IMR-90 (cell line): ENCODE results near the gene FBXO41. TPM values are rescaled to one million over a fixed set of nuclear protein-coding genes. Genes with fewer than 3 reads are reported as not detected.

Source experiments
- ATAC-seq: fragments of 200-7000 bp; cut with Tn5 transposase; 2 replicates; pipeline ENCODE4 v1.9.1; 2020; ENCODE audit warnings: low read depth, mild to moderate bottlenecking, moderate library complexity
- BruUV-seq: library from RNA; stranded (reverse); fragments of 400-500 nt; replicated peaks from 2 replicates; lab custom pipeline; 2021; lab: Mats Ljungman, UMichigan
- CTCF ChIA-PET: fragments of 300-600 bp; formaldehyde crosslinking; extraction: SDS; loops from one replicate; lab custom pipeline; 2021; ENCODE audit warnings: antibody characterized with exemption; lab: Yijun Ruan, JAX
- POLR2A ChIA-PET: fragments of 300-600 bp; sonication (Branson Sonifier 250); formaldehyde crosslinking; loops from one replicate; lab custom pipeline; 2022; ENCODE audit warnings: antibody characterized with exemption; ENCODE audit not compliant: unreplicated experiment; lab: Charles Lee
- DNase-seq: peaks from one replicate; pipeline ENCODE4 v3.0.0; 2013
- H2AFZ ChIP-seq: replicated peaks from 2 replicates; pipeline ENCODE3; 2013; ENCODE audit warnings: low read length, mild to moderate bottlenecking; ENCODE audit not compliant: poor library complexity
- H2AK5ac ChIP-seq: 2 replicates; pipeline ENCODE4 v1.6.1; 2013; ENCODE audit warnings: low read depth, low read length, inconsistent platforms
- H2AK9ac ChIP-seq: replicated peaks from 2 replicates; pipeline ENCODE3; 2013; ENCODE audit warnings: mild to moderate bottlenecking, low read depth, low read length, moderate library complexity; ENCODE audit not compliant: poor library complexity
- H2BK120ac ChIP-seq: 2 replicates; pipeline ENCODE4 v1.6.1; 2013; ENCODE audit warnings: low read depth, low read length, inconsistent platforms
- H2BK15ac ChIP-seq: 3 replicates; pipeline ENCODE4 v1.6.1; 2013; ENCODE audit warnings: low read depth, low read length, inconsistent platforms
- H2BK20ac ChIP-seq: 2 replicates; pipeline ENCODE4 v1.6.1; 2013; ENCODE audit warnings: low read depth, mild to moderate bottlenecking, inconsistent platforms, low read length, moderate library complexity
- H2BK5ac ChIP-seq: 2 replicates; pipeline ENCODE4 v1.6.1; 2013; ENCODE audit warnings: mild to moderate bottlenecking, low read depth, low read length, inconsistent platforms; ENCODE audit not compliant: poor library complexity, severe bottlenecking
- H3K14ac ChIP-seq: replicated peaks from 2 replicates; pipeline ENCODE4 v1.6.1; 2013; ENCODE audit warnings: low read depth, low read length, inconsistent platforms
- H3K18ac ChIP-seq: 2 replicates; pipeline ENCODE4 v1.6.1; 2013; ENCODE audit warnings: low read depth, low read length, control low read depth
- H3K23ac ChIP-seq: 2 replicates; pipeline ENCODE4 v1.6.1; 2013; ENCODE audit warnings: low read depth, low read length, inconsistent platforms
- H3K27ac ChIP-seq: 2 replicates; pipeline ENCODE4 v1.5.1; 2013; ENCODE audit warnings: mild to moderate bottlenecking, control low read depth, low read length; ENCODE audit not compliant: insufficient read depth
- H3K27me3 ChIP-seq: 2 replicates; pipeline ENCODE4 v1.6.1; 2013; ENCODE audit warnings: low read length; ENCODE audit not compliant: control insufficient read depth, insufficient read depth
- H3K36me3 ChIP-seq: 2 replicates; pipeline ENCODE4 v1.6.1; 2013; ENCODE audit warnings: low read length, mixed read lengths; ENCODE audit not compliant: control insufficient read depth, insufficient read depth
- H3K4ac ChIP-seq: 2 replicates; pipeline ENCODE4 v1.6.1; 2013; ENCODE audit warnings: low read depth, low read length, inconsistent platforms
- H3K4me1 ChIP-seq: 2 replicates; pipeline ENCODE4 v1.6.1; 2013; ENCODE audit warnings: low read length, mixed read lengths; ENCODE audit not compliant: control insufficient read depth, insufficient read depth
- H3K4me2 ChIP-seq: 2 replicates; pipeline ENCODE4 v1.6.1; 2013; ENCODE audit warnings: low read depth, mild to moderate bottlenecking, control low read depth, low read length, moderate library complexity
- H3K4me3 ChIP-seq: 2 replicates; pipeline ENCODE4 v1.5.1; 2013; ENCODE audit warnings: low read depth, mild to moderate bottlenecking, control low read depth, low read length, moderate library complexity; ENCODE audit not compliant: insufficient read depth
- H3K56ac ChIP-seq: 2 replicates; pipeline ENCODE4 v1.6.1; 2013; ENCODE audit warnings: low read length, inconsistent platforms; ENCODE audit not compliant: insufficient read depth; ENCODE audit errors: extremely low read depth
- H3K79me1 ChIP-seq, 2 experiments: 2 replicates each; pipeline ENCODE4 v1.6.1; 2013; ENCODE audit warnings: low read length in 2 of 2, inconsistent platforms in 1 of 2, low read depth in 1 of 2
- H3K9ac ChIP-seq: 2 replicates; pipeline ENCODE4 v1.6.1; 2013; ENCODE audit warnings: low read depth, low read length, control low read depth
- H3K9me1 ChIP-seq: 2 replicates; pipeline ENCODE4 v1.6.1; 2013; ENCODE audit warnings: low read length, inconsistent platforms; ENCODE audit not compliant: insufficient read depth
- H3K9me3 ChIP-seq: 2 replicates; pipeline ENCODE4 v1.6.1; 2013; ENCODE audit warnings: low read length; ENCODE audit not compliant: control insufficient read depth, insufficient read depth
- H4K20me1 ChIP-seq: 2 replicates; pipeline ENCODE4 v1.6.1; 2013; ENCODE audit warnings: low read length, inconsistent platforms; ENCODE audit not compliant: insufficient read depth
- H4K5ac ChIP-seq: 2 replicates; pipeline ENCODE4 v1.6.1; 2013; ENCODE audit warnings: mild to moderate bottlenecking, low read depth, low read length, control low read depth
- H4K8ac ChIP-seq, 2 experiments: 2 replicates each; pipeline ENCODE4 v1.6.1; 2013; ENCODE audit warnings: low read depth in 2 of 2, low read length in 2 of 2, control low read depth in 1 of 2, inconsistent platforms in 1 of 2
- H4K91ac ChIP-seq: 2 replicates; pipeline ENCODE4 v1.6.1; 2013; ENCODE audit warnings: low read depth, low read length, inconsistent platforms; ENCODE audit not compliant: insufficient read depth
- BHLHE40 ChIP-seq: fragments of 150-350 bp; IDR thresholded peaks from 2 replicates; pipeline ENCODE4 v1.6.1; 2016; ENCODE audit warnings: mild to moderate bottlenecking, low read depth, low read length
- CEBPB ChIP-seq: IDR thresholded peaks from 2 replicates; pipeline ENCODE4 v1.6.1; 2012; ENCODE audit warnings: low read depth, low read length, improper control_type of control experiment
- CHD1 ChIP-seq: IDR thresholded peaks from 2 replicates; pipeline ENCODE4 v1.6.1; 2012; ENCODE audit warnings: low read depth, low read length, improper control_type of control experiment
- FOS ChIP-seq: fragments of 150-350 bp; IDR thresholded peaks from 2 replicates; pipeline ENCODE4 v1.6.1; 2016; ENCODE audit warnings: low read depth, low read length
- MAFK ChIP-seq: IDR thresholded peaks from 2 replicates; pipeline ENCODE4 v1.6.1; 2012; ENCODE audit warnings: low read depth, low read length, improper control_type of control experiment
- MAZ ChIP-seq: IDR thresholded peaks from 2 replicates; pipeline ENCODE4 v1.6.1; 2012; ENCODE audit warnings: low read depth, mild to moderate bottlenecking, low read length, improper control_type of control experiment, moderate library complexity, borderline replicate concordance
- MXI1 ChIP-seq: IDR thresholded peaks from 2 replicates; pipeline ENCODE4 v1.6.1; 2012; ENCODE audit warnings: low read depth, mild to moderate bottlenecking, low read length, moderate library complexity, borderline replicate concordance
- NFE2L2 ChIP-seq: fragments of 150-350 bp; IDR thresholded peaks from 2 replicates; pipeline ENCODE4 v1.6.1; 2016; ENCODE audit warnings: low read depth, mild to moderate bottlenecking, low read length
- POLR2A ChIP-seq: IDR thresholded peaks from 2 replicates; pipeline ENCODE4 v1.6.1; 2012; ENCODE audit warnings: mild to moderate bottlenecking, low read depth, low read length
- RAD21 ChIP-seq: IDR thresholded peaks from 2 replicates; pipeline ENCODE4 v1.6.1; 2012; ENCODE audit warnings: low read length, improper control_type of control experiment
- RCOR1 ChIP-seq: IDR thresholded peaks from 2 replicates; pipeline ENCODE4 v1.6.1; 2012; ENCODE audit warnings: mild to moderate bottlenecking, low read length, improper control_type of control experiment; ENCODE audit not compliant: insufficient replicate concordance
- RFX5 ChIP-seq: IDR thresholded peaks from 2 replicates; pipeline ENCODE4 v1.8.0; 2012; ENCODE audit warnings: low read depth, mild to moderate bottlenecking, low read length, moderate library complexity
- SMC3 ChIP-seq: fragments of 150-350 bp; IDR thresholded peaks from 2 replicates; pipeline ENCODE4 v1.6.1; 2016; ENCODE audit warnings: low read depth, mild to moderate bottlenecking, antibody characterized with exemption, low read length, moderate library complexity
- WGBS, 2 experiments: methylation state at CpG; one replicate each; pipeline versions ENCODE4 v1.1.5 to v1.1.7; 2013; ENCODE audit warnings: missing lambda C conversion rate in 2 of 2; ENCODE audit not compliant: insufficient read length in 1 of 2; ENCODE audit errors: extremely low coverage in 2 of 2; 5-methylcytosine and 5-hydroxymethylcytosine counted together
- dilution Hi-C: fragments of 300-500 bp; cut with HindIII; formaldehyde crosslinking; loops from one replicate; pipeline ENCODE4 v1.14.3; 2018; ENCODE audit warnings: low sequenced_read_pairs; ENCODE audit not compliant: unreplicated experiment
- in situ Hi-C: fragments of 300-500 bp; cut with MboI; formaldehyde crosslinking; loops from 3 replicates; pipeline ENCODE4 v1.14.3; 2019; ENCODE audit warnings: low sequenced_read_pairs, inconsistent platforms, mixed read lengths
- intact Hi-C: fragments of 100-400 bp; cut with micrococcal nuclease; formaldehyde crosslinking; loops from 2 replicates; pipeline ENCODE4 v1.10.0; 2022
- polyA plus RNA-seq, 3 experiments: library from polyadenylated mRNA; depleted of rRNA; stranded (reverse); fragments of >200 nt; gene quantifications; 2 replicates each; pipeline ENCODE4 v1.2.3, GENCODE V29; 2012; ENCODE audit warnings: low replicate concordance in 1 of 3
- total RNA-seq: library from RNA; depleted of rRNA; stranded (reverse); fragments of >200 nt; gene quantifications from 2 replicates; pipeline ENCODE4 v1.2.3, GENCODE V29; 2012
- TF ChIP-seq, protein P1 (sequence below): fragments of 150-350 bp; IDR thresholded peaks from 2 replicates; pipeline ENCODE4 v1.6.1; 2017; ENCODE audit warnings: mild to moderate bottlenecking, antibody characterized with exemption, low read length, low read depth
- TF ChIP-seq, protein P2 (sequence below): conservative IDR thresholded peaks from 2 replicates; pipeline ENCODE4 v1.5.1; 2012; ENCODE audit warnings: mild to moderate bottlenecking, low read depth, low read length, improper control_type of control experiment

FBXO41 gene
- total and polyA plus RNA-seq, 2 of the 4 experiments (the other 2 are of a cell fraction): 0.54 to 3.7 TPM

DNA sequence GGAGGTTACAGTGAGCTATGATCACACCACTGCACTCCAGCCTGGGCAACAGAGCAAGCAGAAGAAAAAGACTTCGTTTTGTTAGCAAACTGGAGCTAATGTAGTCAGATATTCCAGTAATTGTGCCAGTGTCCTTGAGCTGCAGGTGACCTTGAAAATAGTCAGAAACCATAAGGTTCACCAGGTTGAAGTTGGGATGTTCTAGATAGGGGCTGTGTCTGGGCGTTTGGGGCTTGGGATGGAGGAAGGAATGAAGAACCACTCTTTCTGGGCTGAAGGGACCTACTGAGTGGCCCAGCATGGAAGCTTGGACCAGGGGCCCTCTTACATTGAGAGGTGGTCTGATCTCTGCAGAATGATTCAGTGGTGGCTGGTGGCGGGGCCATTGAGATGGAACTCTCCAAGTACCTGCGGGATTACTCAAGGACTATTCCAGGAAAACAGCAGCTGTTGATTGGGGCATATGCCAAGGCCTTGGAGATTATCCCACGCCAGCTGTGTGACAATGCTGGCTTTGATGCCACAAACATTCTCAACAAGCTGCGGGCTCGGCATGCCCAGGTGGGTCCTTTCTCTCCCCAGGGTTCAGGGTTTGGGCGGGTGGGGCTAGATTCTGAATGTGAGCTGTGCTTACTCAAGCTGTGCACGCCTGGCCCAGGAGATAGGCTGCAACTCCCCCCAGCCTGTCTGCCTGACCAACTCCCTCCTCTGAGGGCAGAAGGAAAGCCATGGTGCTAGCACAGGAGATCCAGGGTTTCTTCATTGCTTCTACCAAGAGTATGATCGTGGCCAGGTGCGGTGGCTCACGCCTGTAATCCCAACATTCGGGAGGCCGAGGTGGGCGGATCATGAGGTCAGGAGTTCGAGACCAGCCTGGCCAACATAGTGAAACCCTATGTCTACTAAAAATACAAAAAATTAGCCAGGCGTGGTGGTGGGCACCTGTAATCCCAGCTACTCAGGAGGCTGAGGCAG is 33.1 kb downstream of the FBXO41 start:
- peaks cover 8% of the 10 kb centered on the region; the same call in 1 of the 2 replicates for H4K20me1 ChIP-seq

More for the DNA sequence above, 33.1 kb downstream of the FBXO41 start:
- Histone ChIP-seq H3K4me3 (no peak overlapping the region), H3K9me3 (no peaks in the 10 kb centered on the region), H2AK9ac (no peak overlapping the region), H2BK20ac (no peak overlapping the region), H2BK15ac (no peak overlapping the region), H3K27ac (no peak overlapping the region), H3K4me2 (no peak overlapping the region), H3K18ac (no peak overlapping the region), H3K36me3 (peaks cover 65% of the 10 kb centered on the region), H2BK120ac (no peak overlapping the region), H3K9ac (no peak overlapping the region), H4K5ac (no peak overlapping the region), H4K8ac (no peak overlapping the region), H4K91ac (no peak overlapping the region), H2AFZ (no peak overlapping the region), H3K79me1 (peaks cover 8 to 26% of the 10 kb centered on the region in 2 experiments; a peak in 3 of 4 replicates), H3K4ac (no peak overlapping the region), H3K27me3 (no peaks in the 10 kb centered on the region), H3K14ac (no peak overlapping the region), H3K4me1 (peaks cover 2% of the 10 kb centered on the region; the same call in 1 of the 2 replicates), H3K9me1 (peaks cover 9% of the 10 kb centered on the region; the same call in 1 of the 2 replicates), H3K56ac (no peak overlapping the region), H3K23ac (no peak overlapping the region), H2AK5ac (no peak overlapping the region), H2BK5ac (no peak overlapping the region)
- TF ChIP-seq MAFK: no peak
- no peak for TF ChIP-seq RFX5
- TF ChIP-seq CEBPB: no peak
- TF ChIP-seq CHD1: no peak
- no peak for TF ChIP-seq SMC3
- TF ChIP-seq RCOR1: no peak
- no peak for TF ChIP-seq MAZ
- TF ChIP-seq RAD21: no peak
- no peak for TF ChIP-seq MXI1
- no peak for TF ChIP-seq BHLHE40
- TF ChIP-seq NFE2L2: no peak
- TF ChIP-seq, protein P1, sequence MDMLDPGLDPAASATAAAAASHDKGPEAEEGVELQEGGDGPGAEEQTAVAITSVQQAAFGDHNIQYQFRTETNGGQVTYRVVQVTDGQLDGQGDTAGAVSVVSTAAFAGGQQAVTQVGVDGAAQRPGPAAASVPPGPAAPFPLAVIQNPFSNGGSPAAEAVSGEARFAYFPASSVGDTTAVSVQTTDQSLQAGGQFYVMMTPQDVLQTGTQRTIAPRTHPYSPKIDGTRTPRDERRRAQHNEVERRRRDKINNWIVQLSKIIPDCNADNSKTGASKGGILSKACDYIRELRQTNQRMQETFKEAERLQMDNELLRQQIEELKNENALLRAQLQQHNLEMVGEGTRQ: no peak
- TF ChIP-seq FOS: no peak
- TF ChIP-seq POLR2A: no peak
- TF ChIP-seq, protein P2, sequence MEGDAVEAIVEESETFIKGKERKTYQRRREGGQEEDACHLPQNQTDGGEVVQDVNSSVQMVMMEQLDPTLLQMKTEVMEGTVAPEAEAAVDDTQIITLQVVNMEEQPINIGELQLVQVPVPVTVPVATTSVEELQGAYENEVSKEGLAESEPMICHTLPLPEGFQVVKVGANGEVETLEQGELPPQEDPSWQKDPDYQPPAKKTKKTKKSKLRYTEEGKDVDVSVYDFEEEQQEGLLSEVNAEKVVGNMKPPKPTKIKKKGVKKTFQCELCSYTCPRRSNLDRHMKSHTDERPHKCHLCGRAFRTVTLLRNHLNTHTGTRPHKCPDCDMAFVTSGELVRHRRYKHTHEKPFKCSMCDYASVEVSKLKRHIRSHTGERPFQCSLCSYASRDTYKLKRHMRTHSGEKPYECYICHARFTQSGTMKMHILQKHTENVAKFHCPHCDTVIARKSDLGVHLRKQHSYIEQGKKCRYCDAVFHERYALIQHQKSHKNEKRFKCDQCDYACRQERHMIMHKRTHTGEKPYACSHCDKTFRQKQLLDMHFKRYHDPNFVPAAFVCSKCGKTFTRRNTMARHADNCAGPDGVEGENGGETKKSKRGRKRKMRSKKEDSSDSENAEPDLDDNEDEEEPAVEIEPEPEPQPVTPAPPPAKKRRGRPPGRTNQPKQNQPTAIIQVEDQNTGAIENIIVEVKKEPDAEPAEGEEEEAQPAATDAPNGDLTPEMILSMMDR: no peak
- in situ Hi-C loops (no loop called here), intact Hi-C loops (no loop called here), dilution Hi-C loops (no loop called here)
- POLR2A ChIA-PET: no interaction called here
- DNase-seq (no peak), ATAC-seq (no peak)
- CTCF ChIA-PET: no interaction called here
- BruUV-seq: no TSS peak
- 98% methylated on average over 5 of the region's 17 CpGs; no CpG with 5 or more reads in 1 of the 2 experiments for WGBS, 2 experiments
